PC-9 (cell line): ENCODE measurements around the gene KRT4. TPM values are rescaled to one million over a fixed set of nuclear protein-coding genes. Genes with fewer than 3 reads are reported as not detected.

ENCODE experiments used
- BruUV-seq: library from RNA; stranded (reverse); fragments of 400-500 nt; replicated peaks from 2 replicates; lab custom pipeline; 2021; lab: Mats Ljungman, UMichigan
- CTCF ChIA-PET: fragments of 300-600 bp; sonication (Branson Sonifier 250); formaldehyde crosslinking; loops from one replicate; lab custom pipeline; 2022; ENCODE audit warnings: antibody characterized with exemption; lab: Charles Lee
- POLR2A ChIA-PET: fragments of 300-600 bp; sonication (Branson Sonifier 250); formaldehyde crosslinking; loops from one replicate; lab custom pipeline; 2022; ENCODE audit warnings: antibody characterized with exemption; ENCODE audit not compliant: unreplicated experiment; lab: Charles Lee
- DNase-seq, 2 experiments: peaks; one replicate each; pipeline versions ENCODE4 v3.0.0 to v3.0.0-alpha.2; 2015 to 2022; ENCODE audit warnings: mixed read lengths in 1 of 2
- H2AFZ ChIP-seq: fragments of 200-600 bp; sonication (generic); 2 replicates; pipeline ENCODE4 v1.8.1; 2017; ENCODE audit warnings: antibody characterized with exemption
- H3F3A ChIP-seq: fragments of 200-600 bp; sonication (generic); 2 replicates; pipeline ENCODE4 v1.8.1; 2017; ENCODE audit warnings: antibody characterized with exemption, mild to moderate bottlenecking, low read depth; ENCODE audit not compliant: insufficient read depth
- H3K27ac ChIP-seq: fragments of 200-600 bp; sonication (generic); 2 replicates; pipeline ENCODE4 v1.6.1; 2016; ENCODE audit warnings: mixed run types
- H3K27me3 ChIP-seq: fragments of 200-600 bp; sonication (generic); 2 replicates; pipeline ENCODE4 v1.6.1; 2016; ENCODE audit warnings: low read depth, mixed run types; ENCODE audit not compliant: insufficient read depth
- H3K36me3 ChIP-seq: fragments of 200-600 bp; sonication (generic); 2 replicates; pipeline ENCODE4 v1.6.1; 2016; ENCODE audit warnings: low read depth, mixed run types
- H3K4me1 ChIP-seq: fragments of 200-600 bp; sonication (generic); replicated peaks from 2 replicates; pipeline ENCODE4 v1.6.1; 2016; ENCODE audit warnings: mixed run types; ENCODE audit not compliant: insufficient read depth
- H3K4me2 ChIP-seq: fragments of 200-600 bp; sonication (generic); 2 replicates; pipeline ENCODE4 v1.6.1; 2017; ENCODE audit warnings: mixed run types
- H3K4me3 ChIP-seq: fragments of 200-600 bp; sonication (generic); 2 replicates; pipeline ENCODE4 v1.6.1; 2016; ENCODE audit warnings: mixed run types
- H3K79me2 ChIP-seq: fragments of 200-600 bp; sonication (generic); 2 replicates; pipeline ENCODE4 v1.6.1; 2017; ENCODE audit warnings: low read depth, mixed run types
- H3K9me2 ChIP-seq: fragments of 200-600 bp; sonication (generic); 2 replicates; pipeline ENCODE4 v1.8.1; 2017; ENCODE audit warnings: mild to moderate bottlenecking; ENCODE audit not compliant: insufficient read depth
- H3K9me3 ChIP-seq: fragments of 200-600 bp; sonication (generic); 2 replicates; pipeline ENCODE4 v1.8.1; 2016; ENCODE audit warnings: low read depth; ENCODE audit not compliant: insufficient read depth
- H4K20me1 ChIP-seq: fragments of 200-600 bp; sonication (generic); 2 replicates; pipeline ENCODE4 v1.8.1; 2017; ENCODE audit not compliant: insufficient read depth
- CTCF ChIP-seq: fragments of 200-600 bp; sonication (generic); conservative IDR thresholded peaks from 2 replicates; pipeline ENCODE4 v1.6.1; 2017; ENCODE audit warnings: mixed run types, antibody characterized with exemption, mild to moderate bottlenecking, moderate library complexity
- EZH2 ChIP-seq: fragments of 200-600 bp; sonication (generic); IDR thresholded peaks from 2 replicates; pipeline ENCODE4 v1.8.0; 2017; ENCODE audit warnings: antibody characterized with exemption, low read depth
- intact Hi-C: fragments of 100-400 bp; cut with micrococcal nuclease; formaldehyde crosslinking; loops from one replicate; pipeline ENCODE4 v1.10.0; 2022; ENCODE audit not compliant: unreplicated experiment
- total RNA-seq: library from RNA; stranded (reverse); gene quantifications from 2 replicates; pipeline ENCODE4 v1.2.3, GENCODE V29; 2021

The KRT4 gene
- total RNA-seq, 1 experiment from 2014 or later = 3.0 TPM

- Histone ChIP-seq H3K4me1 (peaks cover 16% of the 10 kb centered on the region), H3F3A (no peaks in the 10 kb centered on the region), H3K9me3 (no peaks in the 10 kb centered on the region), H2AFZ (no peak overlapping the region), H3K4me3 (no peak overlapping the region), H3K27ac (no peak overlapping the region), H4K20me1 (no peaks in the 10 kb centered on the region), H3K79me2 (no peaks in the 10 kb centered on the region), H3K27me3 (no peaks in the 10 kb centered on the region), H3K9me2 (no peaks in the 10 kb centered on the region), H3K36me3 (no peaks in the 10 kb centered on the region), H3K4me2 (no peak overlapping the region)
- DNase-seq = no peak
- intact Hi-C loops = no loop called here
- CTCF ChIA-PET = no interaction called here
- no TSS peak for BruUV-seq
- POLR2A ChIA-PET = no interaction called here
- TF ChIP-seq EZH2 (no peak), CTCF (no peak)
Measured at GRCh38 chr12:52835271-52836041, 21.5 kb upstream of the KRT4 start.

GRCh38 chr12:52834727-52835001 lies 20.7 kb upstream of the KRT4 start:
- no peaks in the 10 kb centered on the region for H3K27me3 ChIP-seq
- ChIA-PET CTCF (no interaction called here), POLR2A (no interaction called here)
- no peaks in the 10 kb centered on the region for H3K79me2 ChIP-seq
- no peaks in the 10 kb centered on the region for H3F3A ChIP-seq
- H3K9me3 ChIP-seq = no peaks in the 10 kb centered on the region
- no peaks in the 10 kb centered on the region for H3K36me3 ChIP-seq
- intact Hi-C loops = no loop called here
- no peak overlapping the region for H3K4me3 ChIP-seq
- H3K4me1 ChIP-seq = peaks cover 16% of the 10 kb centered on the region
- no peak overlapping the region for H2AFZ ChIP-seq
- no peak for DNase-seq
- H3K4me2 ChIP-seq = no peak overlapping the region
- no TSS peak for BruUV-seq
- H3K9me2 ChIP-seq = no peaks in the 10 kb centered on the region
- no peak overlapping the region for H3K27ac ChIP-seq
- no peak for TF ChIP-seq CTCF
- no peak for TF ChIP-seq EZH2
- H4K20me1 ChIP-seq = no peaks in the 10 kb centered on the region

DNA sequence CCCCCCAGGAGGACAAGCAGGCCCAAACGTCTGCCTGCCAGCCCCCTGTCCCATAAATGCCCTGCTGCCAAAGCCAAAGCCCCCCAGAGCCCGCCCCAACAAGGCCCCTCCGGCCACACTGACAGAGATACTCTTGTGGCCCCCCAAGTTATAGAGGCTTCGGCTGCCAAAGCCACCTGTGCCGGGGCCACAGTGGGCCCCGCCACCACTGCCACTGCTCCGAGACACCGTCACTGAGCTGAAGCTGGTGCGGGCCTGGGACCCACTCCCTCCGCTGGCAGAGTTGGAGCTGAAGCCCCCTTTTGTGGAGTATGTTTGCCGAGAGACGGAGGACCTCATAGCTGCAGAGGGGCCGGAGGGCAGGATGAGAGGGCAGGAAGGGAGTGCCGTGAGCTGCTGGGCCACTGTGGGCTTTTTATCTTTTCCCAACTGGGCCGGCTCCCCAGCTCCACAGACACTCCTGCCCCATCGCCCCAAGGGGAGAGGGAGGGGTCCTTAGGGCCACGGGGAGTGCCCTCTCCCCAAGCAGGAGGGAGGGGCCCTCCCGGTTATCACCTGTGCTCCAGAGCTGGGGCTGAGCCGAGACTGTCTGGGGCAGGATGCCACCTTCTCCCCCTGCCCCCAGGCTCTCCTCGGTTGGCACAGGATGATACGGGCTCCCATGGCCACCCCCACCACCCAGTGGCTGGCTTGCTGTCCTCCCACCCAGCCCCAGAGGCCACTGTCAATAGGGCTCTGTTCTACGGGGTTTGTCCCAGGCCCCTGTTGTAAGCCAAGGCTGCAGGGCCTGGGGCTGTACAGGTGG lies 20.2 kb upstream of the KRT4 start, which contains the start of gene KRT79:
KRT79 (minus strand) TSS at position 390 of the 805 bp plus-strand sequence; CDS start at position 339, 51 bp downstream.
- no peaks in the 10 kb centered on the region for H3K36me3 ChIP-seq
- H3K27ac ChIP-seq = no peak within 1 kb of the TSS
- no peak for DNase-seq
- no peak within 1 kb of the TSS for H3K4me3 ChIP-seq
- H3K4me2 ChIP-seq = no peak within 1 kb of the TSS
- intact Hi-C loops = no loop called here
- BruUV-seq = no TSS peak
- no peaks in the 10 kb centered on the region for H3K27me3 ChIP-seq
- H3K9me2 ChIP-seq = no peaks in the 10 kb centered on the region
- ChIA-PET POLR2A (no interaction called here), CTCF (interaction anchor here (0.7 kb wide), 1 partner anchor 617 kb away, joined by 3 read pairs; no protein-coding TSS in a partner anchor)
- no peaks in the 10 kb centered on the region for H4K20me1 ChIP-seq
- no peaks in the 10 kb centered on the region for H3K9me3 ChIP-seq
- no peak for TF ChIP-seq CTCF
- TF ChIP-seq EZH2 = no peak
- no peaks in the 10 kb centered on the region for H3K79me2 ChIP-seq
- H3F3A ChIP-seq = no peaks in the 10 kb centered on the region
- H2AFZ ChIP-seq = no peak within 1 kb of the TSS
- peaks cover 16% of the 10 kb centered on the region for H3K4me1 ChIP-seq
